HEK293 (cell line): ENCODE data around the gene CREB5.

Experiments used
- CTCF ChIA-PET: fragments of 350-600 bp; formaldehyde crosslinking; extraction: SDS; loops from one replicate; lab custom pipeline; 2021; ENCODE audit warnings: antibody characterized with exemption; lab: Yijun Ruan, JAX
- POLR2A ChIA-PET: fragments of 300-600 bp; formaldehyde crosslinking; extraction: SDS; loops from one replicate; lab custom pipeline; 2020; ENCODE audit warnings: antibody characterized with exemption, inconsistent platforms; lab: Yijun Ruan, JAX
- H3K27ac ChIP-seq: fragments of 200-500 bp; sonication (Bioruptor generic); 2 replicates; pipeline ENCODE4 v1.5.1; 2014; ENCODE audit warnings: low read depth, low read length, control low read depth, inconsistent platforms; ENCODE audit errors: extremely low read depth
- H3K36me3 ChIP-seq, 2 experiments: fragments of 200-500 bp in 1 of 2; sonication (Bioruptor generic) in 1 of 2; 1 replicate in 1 of 2; 2 replicates in 1 of 2; pipeline ENCODE4 v1.5.1; 2014 to 2017; ENCODE audit warnings: inconsistent platforms in 2 of 2, low read length in 2 of 2; ENCODE audit not compliant: control insufficient read depth in 2 of 2, insufficient read depth in 1 of 2
- H3K4me1 ChIP-seq: fragments of 200-500 bp; sonication (Bioruptor generic); 2 replicates; pipeline ENCODE4 v1.5.1; 2014; ENCODE audit warnings: mild to moderate bottlenecking, low read length, inconsistent platforms; ENCODE audit not compliant: control insufficient read depth, insufficient read depth
- H3K4me3 ChIP-seq: 2 replicates; pipeline ENCODE4 v1.5.1; 2011; ENCODE audit warnings: low read depth, mild to moderate bottlenecking, control low read depth, low read length, moderate library complexity
- H3K9me3 ChIP-seq: fragments of 200-500 bp; sonication (Bioruptor generic); 2 replicates; pipeline ENCODE4 v1.5.1; 2014; ENCODE audit warnings: low read depth, low read length, inconsistent platforms; ENCODE audit not compliant: control insufficient read depth, insufficient read depth
- GLIS1 ChIP-seq: fragments of 450-650 bp; formaldehyde crosslinking; IDR thresholded peaks from 2 replicates; pipeline ENCODE4 v1.5.1; 2016; ENCODE audit warnings: missing biosample characterization, missing genetic modification characterization
- GLIS2 ChIP-seq: fragments of 450-650 bp; formaldehyde crosslinking; IDR thresholded peaks from 2 replicates; pipeline ENCODE4 v1.5.1; 2016; ENCODE audit warnings: missing biosample characterization, missing genetic modification characterization
- PRDM1 ChIP-seq: fragments of 450-650 bp; formaldehyde crosslinking; IDR thresholded peaks from 2 replicates; pipeline ENCODE4; 2016; ENCODE audit warnings: missing biosample characterization, missing genetic modification characterization
- PRDM4 ChIP-seq: fragments of 450-650 bp; formaldehyde crosslinking; IDR thresholded peaks from 2 replicates; pipeline ENCODE4 v1.5.1; 2017; ENCODE audit warnings: missing biosample characterization, missing genetic modification characterization
- SALL2 ChIP-seq: fragments of 450-650 bp; formaldehyde crosslinking; IDR thresholded peaks from 2 replicates; pipeline ENCODE4 v1.5.0; 2017; ENCODE audit warnings: missing biosample characterization, mild to moderate bottlenecking, missing genetic modification characterization, borderline replicate concordance
- SCRT2 ChIP-seq: fragments of 450-650 bp; formaldehyde crosslinking; IDR thresholded peaks from 2 replicates; pipeline ENCODE4 v1.5.1; 2016; ENCODE audit warnings: missing biosample characterization, missing genetic modification characterization
- ZFP41 ChIP-seq: fragments of 450-650 bp; formaldehyde crosslinking; IDR thresholded peaks from 2 replicates; pipeline ENCODE4 v1.5.1; 2016; ENCODE audit warnings: missing biosample characterization, missing genetic modification characterization, borderline replicate concordance
- ZNF157 ChIP-seq: fragments of 450-650 bp; formaldehyde crosslinking; IDR thresholded peaks from 2 replicates; pipeline ENCODE4 v1.5.1; 2016; ENCODE audit warnings: missing biosample characterization, missing genetic modification characterization
- ZNF16 ChIP-seq: fragments of 450-650 bp; formaldehyde crosslinking; IDR thresholded peaks from 2 replicates; pipeline ENCODE4 v1.5.1; 2016; ENCODE audit warnings: low read depth, missing biosample characterization, missing genetic modification characterization
- ZNF223 ChIP-seq: fragments of 450-650 bp; formaldehyde crosslinking; IDR thresholded peaks from 2 replicates; pipeline ENCODE4 v1.5.1; 2016; ENCODE audit warnings: missing biosample characterization, missing genetic modification characterization
- ZNF48 ChIP-seq: fragments of 450-650 bp; formaldehyde crosslinking; IDR thresholded peaks from 2 replicates; pipeline ENCODE4 v1.5.1; 2016; ENCODE audit warnings: missing biosample characterization, missing genetic modification characterization
- ZNF624 ChIP-seq: fragments of 450-650 bp; formaldehyde crosslinking; IDR thresholded peaks from 2 replicates; pipeline ENCODE4 v1.5.1; 2017; ENCODE audit warnings: missing biosample characterization, missing genetic modification characterization
- ZNF692 ChIP-seq: fragments of 450-650 bp; formaldehyde crosslinking; IDR thresholded peaks from 2 replicates; pipeline ENCODE4 v1.5.1; 2016; ENCODE audit warnings: missing biosample characterization, missing genetic modification characterization
- ZNF747 ChIP-seq: fragments of 450-650 bp; formaldehyde crosslinking; IDR thresholded peaks from 2 replicates; pipeline ENCODE4 v1.5.1; 2016; ENCODE audit warnings: missing biosample characterization, missing genetic modification characterization
- ZNF768 ChIP-seq: fragments of 450-650 bp; formaldehyde crosslinking; IDR thresholded peaks from 2 replicates; pipeline ENCODE4 v1.5.1; 2018; ENCODE audit warnings: missing biosample characterization, mild to moderate bottlenecking, missing genetic modification characterization
- ZNF777 ChIP-seq: fragments of 450-650 bp; formaldehyde crosslinking; IDR thresholded peaks from 2 replicates; pipeline ENCODE4 v1.5.1; 2017; ENCODE audit warnings: missing biosample characterization, missing genetic modification characterization, borderline replicate concordance
- ZNF830 ChIP-seq: fragments of 450-650 bp; IDR thresholded peaks from 2 replicates; pipeline ENCODE4 v1.5.0; 2018; ENCODE audit warnings: missing biosample characterization, missing genetic modification characterization, low read depth, mild to moderate bottlenecking, moderate library complexity
- ZNF837 ChIP-seq: fragments of 450-650 bp; formaldehyde crosslinking; IDR thresholded peaks from 2 replicates; pipeline ENCODE4 v1.5.1; 2016; ENCODE audit warnings: missing biosample characterization, missing genetic modification characterization
- ZSCAN30 ChIP-seq: fragments of 450-650 bp; IDR thresholded peaks from 2 replicates; pipeline ENCODE4 v1.5.1; 2018; ENCODE audit warnings: missing biosample characterization, mild to moderate bottlenecking, missing genetic modification characterization, moderate library complexity
- ZXDB ChIP-seq: fragments of 450-650 bp; formaldehyde crosslinking; IDR thresholded peaks from 2 replicates; pipeline ENCODE4 v1.5.1; 2016; ENCODE audit warnings: missing biosample characterization, missing genetic modification characterization

The CREB5 gene

GRCh38 chr7:28643188-28643569, 230.9 kb downstream of the CREB5 start:
- Histone ChIP-seq H3K4me3 (no peak overlapping the region), H3K36me3 (no peaks in the 10 kb centered on the region), H3K9me3 (no peaks in the 10 kb centered on the region), H3K27ac (no peak overlapping the region), H3K4me1 (no peaks in the 10 kb centered on the region; the same call in 1 of the 2 replicates)
- TF ChIP-seq ZNF768 (tag by site-specific recombination) (no peak), ZNF692 (tag by site-specific recombination) (no peak), ZNF48 (tag by site-specific recombination) (no peak), ZSCAN30 (tag by site-specific recombination) (no peak), ZNF837 (tag by site-specific recombination) (no peak), ZNF223 (tag by site-specific recombination) (no peak), ZFP41 (tag by site-specific recombination) (no peak), GLIS2 (tag by site-specific recombination) (no peak), ZNF624 (no peak)
- CTCF ChIA-PET: interaction anchor here (1.0 to 1.3 kb wide), 3 partner anchors 10 to 13 kb away, joined by 3 to 5 read pairs (median 5); no protein-coding TSS in a partner anchor
- POLR2A ChIA-PET: no interaction called here

GRCh38 chr7:28643584-28644340, 231.4 kb downstream of the CREB5 start:
- POLR2A ChIA-PET: interaction anchor here (0.7 kb wide), 1 partner anchor 45 kb away, joined by 8 read pairs; no protein-coding TSS in a partner anchor

GRCh38 chr7:28645866-28646265, 233.5 kb downstream of the CREB5 start:
- H3K27ac ChIP-seq: no peak overlapping the region
- CTCF ChIA-PET: no interaction called here
- POLR2A ChIA-PET: no interaction called here
- H3K36me3 ChIP-seq: no peaks in the 10 kb centered on the region
- H3K4me1 ChIP-seq: no peaks in the 10 kb centered on the region; the same call in 1 of the 2 replicates
- H3K9me3 ChIP-seq: no peaks in the 10 kb centered on the region
- H3K4me3 ChIP-seq: no peak overlapping the region
- TF ChIP-seq SALL2 (tag by site-specific recombination) (no peak), ZNF830 (no peak), ZXDB (tag by site-specific recombination) (no peak), ZNF747 (tag by site-specific recombination) (no peak), ZNF16 (tag by site-specific recombination) (no peak), ZNF777 (tag by site-specific recombination) (no peak), ZNF157 (tag by site-specific recombination) (no peak), SCRT2 (tag by site-specific recombination) (no peak)

More at GRCh38 chr7:28643584-28644340, 231.4 kb downstream of the CREB5 start:
- Histone ChIP-seq H3K27ac (no peak overlapping the region), H3K36me3 (no peaks in the 10 kb centered on the region), H3K4me1 (no peaks in the 10 kb centered on the region; the same call in 1 of the 2 replicates), H3K9me3 (no peaks in the 10 kb centered on the region), H3K4me3 (no peak overlapping the region)
- TF ChIP-seq GLIS1 (tag by site-specific recombination): no peak
- peak; percentile 48; the same call in 1 of the 2 replicates for TF ChIP-seq SCRT2 (tag by site-specific recombination)
- TF ChIP-seq PRDM1 (tag by site-specific recombination): peak; percentile 53; the same call in 1 of the 2 replicates
- TF ChIP-seq PRDM4 (tag by site-specific recombination): no peak
- CTCF ChIA-PET: interaction anchor here (1.0 kb wide), 1 partner anchor 11 kb away, joined by 3 read pairs; no protein-coding TSS in a partner anchor
